Keratinocyte (primary cell): ENCODE results near the gene CRIM1. TPM values are rescaled to one million over a fixed set of nuclear protein-coding genes. Genes with fewer than 3 reads are reported as not detected.

Source experiments
- DNase-seq: peaks from one replicate; pipeline ENCODE4 v3.0.0-alpha.2; 2011; ENCODE audit warnings: low read depth, missing footprints, low spot score
- FAIRE-seq: peaks from 2 replicates; lab custom pipeline; 2011; peaks lifted over from hg19 to GRCh38; lab: Jason Lieb, UNC
- H2AFZ ChIP-seq: 2 replicates; pipeline ENCODE4 v1.6.0; 2012; ENCODE audit warnings: low read length, control low read depth, inconsistent platforms; ENCODE audit not compliant: control insufficient read depth
- H3K27ac ChIP-seq: 2 replicates; pipeline ENCODE4 v1.5.1; 2011; ENCODE audit warnings: low read length; ENCODE audit not compliant: control insufficient read depth, insufficient read depth
- H3K27me3 ChIP-seq: 3 replicates; pipeline ENCODE4 v1.6.0; 2011; ENCODE audit warnings: low read length; ENCODE audit not compliant: control insufficient read depth, insufficient read depth; ENCODE audit errors: extremely low read depth
- H3K36me3 ChIP-seq, 2 experiments: 2 replicates in 1 of 2; 3 replicates in 1 of 2; pipeline ENCODE4 v1.5.1; 2011; ENCODE audit warnings: low read length in 2 of 2, mild to moderate bottlenecking in 1 of 2; ENCODE audit not compliant: control insufficient read depth in 2 of 2, insufficient read depth in 2 of 2; ENCODE audit errors: extremely low read depth in 1 of 2
- H3K4me1 ChIP-seq: 3 replicates; pipeline ENCODE4 v1.5.1; 2011; ENCODE audit warnings: low read length; ENCODE audit not compliant: control insufficient read depth, insufficient read depth; ENCODE audit errors: extremely low read depth
- H3K4me2 ChIP-seq: 3 replicates; pipeline ENCODE4 v1.6.0; 2011; ENCODE audit warnings: low read depth, low read length; ENCODE audit not compliant: control insufficient read depth, insufficient read depth; ENCODE audit errors: extremely low read depth
- H3K4me3 ChIP-seq, 3 experiments: fragments of 200-600 bp in 1 of 3; sonication (generic) in 1 of 3; 2 replicates in 2 of 3; 3 replicates in 1 of 3; pipeline ENCODE4 v1.5.1; 2011 to 2016; ENCODE audit warnings: low read length in 3 of 3, mild to moderate bottlenecking in 3 of 3, control low read depth in 2 of 3, inconsistent platforms in 1 of 3, low read depth in 1 of 3, mixed read lengths in 1 of 3, mixed run types in 1 of 3, moderate library complexity in 1 of 3; ENCODE audit not compliant: control insufficient read depth in 2 of 3, insufficient read depth in 2 of 3; ENCODE audit errors: extremely low read depth in 1 of 3
- H3K79me2 ChIP-seq: 2 replicates; pipeline ENCODE4 v1.6.0; 2012; ENCODE audit warnings: low read length; ENCODE audit not compliant: control insufficient read depth, insufficient read depth
- H3K9ac ChIP-seq: 3 replicates; pipeline ENCODE4 v1.6.0; 2011; ENCODE audit warnings: low read length; ENCODE audit not compliant: control insufficient read depth, insufficient read depth; ENCODE audit errors: extremely low read depth
- H3K9me1 ChIP-seq: 3 replicates; pipeline ENCODE4 v1.6.0; 2011; ENCODE audit warnings: low read length; ENCODE audit not compliant: control insufficient read depth, insufficient read depth; ENCODE audit errors: extremely low read depth
- H3K9me3 ChIP-seq: 2 replicates; pipeline ENCODE4 v1.5.1; 2012; ENCODE audit warnings: low read depth, low read length; ENCODE audit not compliant: control insufficient read depth
- H4K20me1 ChIP-seq: 3 replicates; pipeline ENCODE4 v1.6.0; 2011; ENCODE audit warnings: low read length; ENCODE audit not compliant: control insufficient read depth, insufficient read depth; ENCODE audit errors: extremely low read depth
- EZH2 ChIP-seq: IDR thresholded peaks from one replicate; pipeline ENCODE4 v1.6.1; 2012; ENCODE audit warnings: inconsistent platforms, mild to moderate bottlenecking, low read length, moderate library complexity
- dilution Hi-C: fragments of 300-500 bp; cut with MboI; formaldehyde crosslinking; loops from one replicate; pipeline ENCODE4 v1.7.0; 2020; ENCODE audit warnings: low sequenced_read_pairs; ENCODE audit not compliant: extremely low pct_ligation_motif_present
- polyA plus RNA-seq, 5 experiments: library from polyadenylated mRNA; depleted of rRNA in 3 of 5; stranded (reverse) in 3 of 5; stranded (forward) in 1 of 5; unstranded in 1 of 5; fragments of >200 nt; gene quantifications; 1 replicate in 1 of 5; 2 replicates in 3 of 5; 3 replicates in 1 of 5; pipeline versions ENCODE4 v1.2.1 to v1.2.3, GENCODE V29; 2011 to 2012; ENCODE audit warnings: missing spikeins in 2 of 5, low read depth in 1 of 5, low replicate concordance in 1 of 5
- TF ChIP-seq, protein P1 (sequence below), 3 experiments: IDR thresholded peaks in 1 of 3; conservative IDR thresholded peaks in 1 of 3; optimal IDR thresholded peaks in 1 of 3; 2 replicates in 2 of 3; 3 replicates in 1 of 3; pipeline versions ENCODE3 to v1.5.1; 2011; ENCODE audit warnings: low read length in 3 of 3, mild to moderate bottlenecking in 3 of 3, moderate library complexity in 2 of 3, control low read depth in 1 of 3, inconsistent platforms in 1 of 3; ENCODE audit not compliant: insufficient read depth in 2 of 3; ENCODE audit errors: extremely low read depth in 1 of 3

Gene CRIM1
- polyA plus RNA-seq, 1 donor (not counting 4 experiments of a cell fraction or from before 2014, with no cell fraction given): 98.3 TPM

DNA sequence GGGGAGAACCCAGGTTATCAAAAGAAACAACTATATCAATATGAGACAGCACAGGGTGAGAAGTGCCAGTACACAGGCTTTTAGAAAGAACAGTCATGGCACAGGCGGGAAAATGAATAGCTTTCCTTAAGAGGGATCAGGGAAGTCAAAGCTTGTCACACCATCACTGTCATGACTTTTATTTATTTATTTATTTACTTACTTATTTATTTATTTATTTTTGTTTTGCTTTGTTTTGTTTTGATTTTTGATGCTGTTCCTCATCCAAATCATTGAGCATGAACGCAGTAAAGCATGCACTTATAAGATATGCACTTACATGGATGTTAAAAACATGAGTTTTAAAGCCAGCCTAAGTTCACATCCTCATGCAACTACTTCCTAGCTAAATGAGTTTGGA lies 19.3 kb upstream of the CRIM1 start:
- H2AFZ ChIP-seq: no peak overlapping the region
- H3K9me1 ChIP-seq: no peaks in the 10 kb centered on the region
- no peaks in the 10 kb centered on the region for H3K27me3 ChIP-seq
- dilution Hi-C loops: no loop called here
- no peaks in the 10 kb centered on the region for H3K36me3 ChIP-seq
- no peak overlapping the region for H3K4me2 ChIP-seq
- no peak overlapping the region for H3K9ac ChIP-seq
- no peaks in the 10 kb centered on the region for H3K79me2 ChIP-seq
- no peak for TF ChIP-seq EZH2
- TF ChIP-seq, protein P1, sequence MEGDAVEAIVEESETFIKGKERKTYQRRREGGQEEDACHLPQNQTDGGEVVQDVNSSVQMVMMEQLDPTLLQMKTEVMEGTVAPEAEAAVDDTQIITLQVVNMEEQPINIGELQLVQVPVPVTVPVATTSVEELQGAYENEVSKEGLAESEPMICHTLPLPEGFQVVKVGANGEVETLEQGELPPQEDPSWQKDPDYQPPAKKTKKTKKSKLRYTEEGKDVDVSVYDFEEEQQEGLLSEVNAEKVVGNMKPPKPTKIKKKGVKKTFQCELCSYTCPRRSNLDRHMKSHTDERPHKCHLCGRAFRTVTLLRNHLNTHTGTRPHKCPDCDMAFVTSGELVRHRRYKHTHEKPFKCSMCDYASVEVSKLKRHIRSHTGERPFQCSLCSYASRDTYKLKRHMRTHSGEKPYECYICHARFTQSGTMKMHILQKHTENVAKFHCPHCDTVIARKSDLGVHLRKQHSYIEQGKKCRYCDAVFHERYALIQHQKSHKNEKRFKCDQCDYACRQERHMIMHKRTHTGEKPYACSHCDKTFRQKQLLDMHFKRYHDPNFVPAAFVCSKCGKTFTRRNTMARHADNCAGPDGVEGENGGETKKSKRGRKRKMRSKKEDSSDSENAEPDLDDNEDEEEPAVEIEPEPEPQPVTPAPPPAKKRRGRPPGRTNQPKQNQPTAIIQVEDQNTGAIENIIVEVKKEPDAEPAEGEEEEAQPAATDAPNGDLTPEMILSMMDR (optimal IDR thresholded peaks at IDR 0.05 in 1 of 3, IDR thresholded peaks at IDR 0.05 in 1 of 3, conservative IDR thresholded peaks at IDR 0.05 in 1 of 3; ENCODE audit: extremely low read depth in 1 of 3, insufficient read depth in 2 of 3, low read length in 3 of 3): no peak
- no peak for DNase-seq
- peaks cover 13% of the 10 kb centered on the region for H3K4me1 ChIP-seq
- FAIRE-seq: no peak
- H3K4me3 ChIP-seq: no peak overlapping the region
- H4K20me1 ChIP-seq: no peaks in the 10 kb centered on the region
- no peaks in the 10 kb centered on the region for H3K9me3 ChIP-seq
- H3K27ac ChIP-seq: no peak overlapping the region

DNA sequence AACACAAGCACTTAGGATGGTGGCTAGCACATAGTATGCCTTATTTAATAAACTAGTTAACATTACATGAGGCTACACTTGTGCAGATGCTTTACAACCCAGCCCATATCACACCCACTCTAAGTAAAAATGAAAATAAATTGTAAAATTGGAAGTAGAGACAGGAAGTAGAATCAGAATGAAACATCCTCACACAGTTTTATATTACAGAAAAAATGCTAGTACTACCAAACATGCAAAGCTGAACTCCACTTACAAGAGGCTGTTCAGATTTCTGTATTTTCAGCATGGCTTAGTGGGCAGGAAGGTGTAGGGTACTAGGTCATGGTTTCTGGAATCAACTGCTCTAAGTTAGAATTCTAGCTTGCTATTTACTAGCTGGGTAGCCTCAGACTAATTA lies 18.2 kb upstream of the CRIM1 start:
- H3K27me3 ChIP-seq: no peaks in the 10 kb centered on the region
- no peaks in the 10 kb centered on the region for H3K9me3 ChIP-seq
- dilution Hi-C loops: no loop called here
- TF ChIP-seq, protein P1 (optimal IDR thresholded peaks at IDR 0.05 in 1 of 3, IDR thresholded peaks at IDR 0.05 in 1 of 3, conservative IDR thresholded peaks at IDR 0.05 in 1 of 3; ENCODE audit: extremely low read depth in 1 of 3, insufficient read depth in 2 of 3, low read length in 3 of 3): no peak
- no peak for TF ChIP-seq EZH2
- FAIRE-seq (no peak), DNase-seq (no peak)
- H4K20me1 ChIP-seq: no peaks in the 10 kb centered on the region
- H3K9ac ChIP-seq: no peak overlapping the region
- no peak overlapping the region for H3K4me3 ChIP-seq
- no peak overlapping the region for H3K27ac ChIP-seq
- no peaks in the 10 kb centered on the region for H3K79me2 ChIP-seq
- H2AFZ ChIP-seq: no peak overlapping the region
- no peaks in the 10 kb centered on the region for H3K36me3 ChIP-seq
- H3K9me1 ChIP-seq: no peaks in the 10 kb centered on the region
- peaks cover 13% of the 10 kb centered on the region for H3K4me1 ChIP-seq
- H3K4me2 ChIP-seq: no peak overlapping the region
